ENCODE results near the gene OR8B2.

DNA sequence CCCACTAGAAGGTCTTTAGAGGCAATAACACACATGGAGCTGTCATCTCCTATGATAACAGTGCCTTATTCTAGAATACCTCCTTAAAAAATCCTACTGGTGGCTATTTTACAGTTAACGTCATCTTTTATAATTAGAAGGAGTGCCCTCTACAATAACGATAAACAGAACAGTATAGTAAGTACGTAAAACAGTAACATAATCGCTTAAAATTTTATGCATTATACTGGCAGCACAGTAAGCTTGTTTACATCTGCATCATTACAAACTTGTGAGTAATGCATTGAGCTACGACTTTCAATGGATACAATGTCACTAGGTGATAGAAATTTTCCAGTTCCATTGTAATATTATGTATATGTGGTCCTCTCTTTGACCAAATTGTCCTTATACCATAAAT lies 40.0 kb downstream of the OR8B2 start:
- TF ChIP-seq POLR2A (IDR thresholded peaks at IDR 0.05), result no peak
- no peak for TF ChIP-seq CTCF (IDR thresholded peaks at IDR 0.05)
- TF ChIP-seq POLR2AphosphoS5 (IDR thresholded peaks at IDR 0.05), result no peak
- TF ChIP-seq EP300 (IDR thresholded peaks at IDR 0.05), result no peak

Measured in suprapubic skin (tissue), 4 donors.